Colonic mucosa (tissue), 4 donors: Measurements from ENCODE around the gene TATDN2. TPM values are rescaled to one million over a fixed set of nuclear protein-coding genes. Genes with fewer than 3 reads are reported as not detected.

ENCODE experiments used
- DNase-seq: peaks from one replicate; pipeline ENCODE4 v3.0.0-alpha.2; 2020
- H3K27ac ChIP-seq: fragments of 200-600 bp; one replicate; pipeline ENCODE4 v1.8.0; 2021
- H3K27me3 ChIP-seq: fragments of 200-600 bp; one replicate; pipeline ENCODE4 v1.8.0; 2021
- H3K36me3 ChIP-seq: fragments of 200-600 bp; one replicate; pipeline ENCODE4 v1.8.0; 2021
- H3K4me1 ChIP-seq: fragments of 200-600 bp; one replicate; pipeline ENCODE4 v1.8.0; 2021; ENCODE audit warnings: mild to moderate bottlenecking
- H3K4me3 ChIP-seq: fragments of 200-600 bp; one replicate; pipeline ENCODE4 v1.8.0; 2021
- H3K9ac ChIP-seq, 2 donors: one replicate each; pipeline ENCODE4 v1.7.0; 2013; ENCODE audit warnings: control low read depth in 2 of 2, low read depth in 2 of 2, low read length in 2 of 2
- H3K9me3 ChIP-seq: fragments of 200-600 bp; one replicate; pipeline ENCODE4 v1.8.0; 2021
- CTCF ChIP-seq: fragments of 200-600 bp; IDR thresholded peaks from one replicate; pipeline ENCODE4 v1.8.0; 2022; ENCODE audit warnings: antibody characterized with exemption, mild to moderate bottlenecking
- intact Hi-C: fragments of 100-400 bp; cut with DNase I; formaldehyde crosslinking; loops from one replicate; pipeline ENCODE4 v1.14.1; 2022
- total RNA-seq, 2 donors: library from RNA; stranded (reverse); fragmentation: NEBNext Ultra II Directional in 1 of 2; extraction: Animal tissue kit (Norgen Biotek cat#: 25700) in 1 of 2; gene quantifications; one replicate each; pipeline ENCODE4 v1.2.1, GENCODE V29; 2021
- donor health status: healthy.
- donor health status: DM: no; HTN: no; CAD: no.
- donor health status: DM: no; HTN: no; CAD: no.

The TATDN2 gene
- total RNA-seq, 2 donors from 2014 or later = 28.9 to 35.3 TPM

GRCh38 chr3:10309736-10310135 is 61.5 kb downstream of the TATDN2 start:
- Histone ChIP-seq H3K4me1 (no peaks in the 10 kb centered on the region), H3K27ac (no peak overlapping the region), H3K36me3 (peaks cover 20% of the 10 kb centered on the region), H3K9ac (no peak overlapping the region), H3K27me3 (no peaks in the 10 kb centered on the region), H3K9me3 (no peaks in the 10 kb centered on the region), H3K4me3 (no peak overlapping the region)
- TF ChIP-seq CTCF = no peak
- DNase-seq = no peak
- intact Hi-C loops = no loop called here

GRCh38 chr3:10310578-10310977 is 62.3 kb downstream of the TATDN2 start:
- intact Hi-C loops = no loop called here
- Histone ChIP-seq H3K27ac (no peak overlapping the region), H3K36me3 (peaks cover 17% of the 10 kb centered on the region), H3K4me3 (no peak overlapping the region), H3K4me1 (no peaks in the 10 kb centered on the region), H3K9me3 (no peaks in the 10 kb centered on the region), H3K27me3 (no peaks in the 10 kb centered on the region), H3K9ac (no peak overlapping the region)
- DNase-seq = no peak
- TF ChIP-seq CTCF = no peak

GRCh38 chr3:10311710-10312109 is 63.5 kb downstream of the TATDN2 start:
- Histone ChIP-seq H3K9ac (no peak overlapping the region), H3K36me3 (peaks cover 17% of the 10 kb centered on the region), H3K27ac (no peak overlapping the region), H3K4me3 (no peak overlapping the region), H3K9me3 (no peaks in the 10 kb centered on the region), H3K27me3 (no peaks in the 10 kb centered on the region), H3K4me1 (no peaks in the 10 kb centered on the region)
- no peak for TF ChIP-seq CTCF
- DNase-seq = no peak
- intact Hi-C loops = no loop called here

- peaks cover 19% of the 10 kb centered on the region for H3K36me3 ChIP-seq
- no peaks in the 10 kb centered on the region for H3K4me1 ChIP-seq
- intact Hi-C loops = no loop called here
- no peak for DNase-seq
- no peak overlapping the region for H3K4me3 ChIP-seq
- no peak overlapping the region for H3K27ac ChIP-seq
- TF ChIP-seq CTCF = no peak
- H3K9me3 ChIP-seq = no peaks in the 10 kb centered on the region
- H3K9ac ChIP-seq = no peak overlapping the region
- no peaks in the 10 kb centered on the region for H3K27me3 ChIP-seq
Measured at GRCh38 chr3:10312391-10312790, 64.1 kb downstream of the TATDN2 start.

DNA sequence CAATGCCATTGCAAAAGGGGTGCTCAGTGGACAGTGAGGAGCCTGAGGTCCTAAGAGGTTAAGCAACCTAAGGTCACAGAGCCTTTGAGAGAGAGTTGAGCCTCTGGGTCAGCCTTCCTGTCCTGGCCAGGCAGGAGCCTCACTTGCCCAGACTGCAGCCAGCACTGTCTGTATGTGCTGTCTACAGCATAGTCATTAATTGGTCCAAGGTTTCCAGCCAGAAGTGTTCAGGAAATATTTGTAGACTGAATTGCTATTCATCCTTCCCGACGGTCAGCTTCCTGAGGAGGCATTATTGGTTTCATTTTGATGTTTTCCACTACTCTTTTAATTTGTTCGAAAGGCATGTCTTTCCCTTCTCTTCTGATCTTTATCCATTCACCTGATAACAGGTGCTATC is 64.6 kb downstream of the TATDN2 start:
- H3K9ac ChIP-seq = no peak overlapping the region
- intact Hi-C loops = no loop called here
- no peak for TF ChIP-seq CTCF
- DNase-seq = no peak
- H3K9me3 ChIP-seq = no peaks in the 10 kb centered on the region
- H3K36me3 ChIP-seq = peaks cover 23% of the 10 kb centered on the region
- no peak overlapping the region for H3K4me3 ChIP-seq
- no peaks in the 10 kb centered on the region for H3K4me1 ChIP-seq
- H3K27ac ChIP-seq = no peak overlapping the region
- H3K27me3 ChIP-seq = no peaks in the 10 kb centered on the region

GRCh38 chr3:10315101-10315500 is 66.8 kb downstream of the TATDN2 start:
- no peak overlapping the region for H3K27ac ChIP-seq
- intact Hi-C loops = no loop called here
- H3K27me3 ChIP-seq = no peaks in the 10 kb centered on the region
- peaks cover 6% of the 10 kb centered on the region for H3K4me1 ChIP-seq
- H3K9me3 ChIP-seq = no peaks in the 10 kb centered on the region
- H3K36me3 ChIP-seq = peaks cover 29% of the 10 kb centered on the region
- TF ChIP-seq CTCF = no peak
- no peak overlapping the region for H3K4me3 ChIP-seq
- no peak for DNase-seq
- no peak overlapping the region for H3K9ac ChIP-seq
